ENCODE data around the gene GMDS.

GRCh38 chr6:2028457-2029038 is 216.9 kb downstream of the GMDS start:
- no peak for TF ChIP-seq EZH2 (IDR thresholded peaks at IDR 0.05; ENCODE audit: insufficient read depth, poor library complexity, severe bottlenecking)
- no peak for TF ChIP-seq EZH2phosphoT487 (IDR thresholded peaks at IDR 0.05; ENCODE audit: insufficient read depth, low read depth)
